Muscle of leg (tissue), 11 donors: ENCODE data around the gene CAMSAP2. TPM values are rescaled to one million over a fixed set of nuclear protein-coding genes. Genes with fewer than 3 reads are reported as not detected.

Experiments
- DNase-seq: peaks from one replicate; pipeline ENCODE4 v3.0.0; 2013
- H3K27ac ChIP-seq: one replicate; pipeline ENCODE4 v1.5.1; 2013; ENCODE audit warnings: mild to moderate bottlenecking, low read length, control low read depth
- H3K27me3 ChIP-seq: one replicate; pipeline ENCODE4 v1.6.1; 2013; ENCODE audit warnings: low read length; ENCODE audit not compliant: control insufficient read depth, insufficient read depth
- H3K36me3 ChIP-seq: one replicate; pipeline ENCODE4 v1.6.1; 2013; ENCODE audit warnings: low read length; ENCODE audit not compliant: control insufficient read depth, insufficient read depth
- H3K4me1 ChIP-seq: one replicate; pipeline ENCODE4 v1.6.1; 2013; ENCODE audit warnings: low read length; ENCODE audit not compliant: control insufficient read depth, insufficient read depth
- H3K4me3 ChIP-seq: one replicate; pipeline ENCODE4 v1.5.1; 2013; ENCODE audit warnings: low read length, control low read depth
- H3K9me3 ChIP-seq: replicated peaks from 2 replicates; pipeline ENCODE4 v1.6.1; 2013; ENCODE audit warnings: low read depth, low read length; ENCODE audit not compliant: control insufficient read depth
- WGBS: methylation state at CpG from one replicate; pipeline ENCODE4 v1.1.5; 2013; ENCODE audit warnings: missing lambda C conversion rate; ENCODE audit not compliant: insufficient coverage; 5-methylcytosine and 5-hydroxymethylcytosine counted together
- polyA plus RNA-seq, 8 donors: library from polyadenylated mRNA; unstranded; fragments of 120-200 nt; gene quantifications; one replicate each; pipeline versions ENCODE4 v1.2.1 to v1.2.3, GENCODE V29; 2013; ENCODE audit warnings: inconsistent platforms in 1 of 8, low replicate concordance in 1 of 8; ENCODE audit not compliant: insufficient read length in 8 of 8, insufficient read depth in 1 of 8
- total RNA-seq: library from RNA; stranded (reverse); fragments of 120-200 nt; gene quantifications from one replicate; pipeline ENCODE4 v1.2.4, GENCODE V29; 2013

The CAMSAP2 gene
- total and polyA plus RNA-seq, 9 donors = 14.0 to 36.0 (median 18.9) TPM

DNA sequence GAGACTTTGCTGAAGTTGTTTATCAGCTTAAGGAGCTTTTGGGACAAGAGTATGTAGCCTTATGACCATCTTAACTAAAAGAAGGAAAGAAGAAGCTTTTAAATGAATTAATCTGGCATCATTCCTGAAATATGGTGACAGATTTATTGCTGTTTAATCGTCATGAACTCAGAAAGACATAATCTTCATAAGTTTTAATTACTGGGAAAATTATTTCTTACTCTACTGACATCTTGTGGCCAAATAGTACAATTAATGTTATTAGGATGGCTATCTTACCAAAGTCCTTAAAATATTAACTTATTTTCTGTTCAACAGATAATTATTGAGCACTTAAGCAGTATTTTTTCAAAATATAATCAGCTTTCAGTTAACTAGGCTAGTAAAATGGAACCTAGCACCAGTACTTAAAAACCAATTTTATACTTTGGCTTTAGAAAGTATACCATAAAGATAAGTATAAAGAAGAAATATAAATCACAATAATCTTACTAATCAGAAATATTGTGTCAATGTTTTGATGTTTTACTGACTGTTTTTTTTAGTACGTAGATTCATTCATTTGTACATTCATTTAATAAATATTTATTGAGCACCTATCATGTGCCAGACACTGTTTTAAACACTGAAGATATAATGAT is 99.4 kb downstream of the CAMSAP2 start:
- peaks cover 6% of the 10 kb centered on the region for H3K36me3 ChIP-seq
- peaks cover 14% of the 10 kb centered on the region for H3K9me3 ChIP-seq
- H3K4me1 ChIP-seq = no peaks in the 10 kb centered on the region
- H3K4me3 ChIP-seq = no peak overlapping the region
- peak; percentile 30 for DNase-seq
- H3K27me3 ChIP-seq = no peaks in the 10 kb centered on the region
- H3K27ac ChIP-seq = no peak overlapping the region
- WGBS = no CpG with 5 or more reads among the region's 2 CpGs

DNA sequence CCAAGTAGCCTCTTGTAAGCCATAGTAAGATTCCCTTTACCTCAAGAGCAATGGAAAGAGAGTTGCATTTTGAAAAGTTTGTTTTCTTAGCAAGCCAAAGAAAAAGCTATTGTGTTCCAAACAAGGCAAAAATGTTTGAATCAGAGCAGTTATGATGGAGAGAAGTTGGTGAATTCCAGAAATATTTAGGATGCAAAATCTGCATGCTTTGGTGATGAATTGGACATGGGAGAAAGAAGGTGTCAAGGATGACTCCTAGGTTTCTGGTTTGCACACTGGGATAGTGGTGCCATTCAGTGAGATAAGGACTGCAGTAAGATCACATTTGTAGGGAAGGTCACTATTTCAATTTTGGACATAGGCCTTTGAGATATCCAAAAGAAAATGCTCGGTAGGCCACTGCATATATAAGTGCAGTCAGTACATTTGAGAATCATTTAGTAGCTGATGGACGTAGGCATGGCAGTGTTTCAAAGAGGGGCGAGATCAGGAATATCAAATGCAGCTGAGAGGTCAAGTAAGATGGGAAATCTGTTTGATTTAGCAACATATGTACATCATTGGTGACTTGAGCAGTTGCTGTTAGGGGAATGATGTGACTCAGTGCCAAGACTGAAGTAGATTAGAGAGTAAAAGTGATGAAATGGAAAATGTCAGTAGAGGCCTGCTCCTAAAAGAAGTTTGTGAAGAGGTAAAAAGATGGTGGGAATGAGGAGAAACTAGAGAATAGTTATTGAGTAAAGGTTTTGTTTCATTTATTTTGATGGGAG is 100.2 kb downstream of the CAMSAP2 start:
- 85% methylated on average over 3 of the region's 3 CpGs for WGBS
- peaks cover 2% of the 10 kb centered on the region for H3K36me3 ChIP-seq
- H3K4me3 ChIP-seq = no peak overlapping the region
- peaks cover 14% of the 10 kb centered on the region for H3K9me3 ChIP-seq
- no peaks in the 10 kb centered on the region for H3K27me3 ChIP-seq
- H3K4me1 ChIP-seq = no peaks in the 10 kb centered on the region
- no peak overlapping the region for H3K27ac ChIP-seq
- DNase-seq = no peak

DNA sequence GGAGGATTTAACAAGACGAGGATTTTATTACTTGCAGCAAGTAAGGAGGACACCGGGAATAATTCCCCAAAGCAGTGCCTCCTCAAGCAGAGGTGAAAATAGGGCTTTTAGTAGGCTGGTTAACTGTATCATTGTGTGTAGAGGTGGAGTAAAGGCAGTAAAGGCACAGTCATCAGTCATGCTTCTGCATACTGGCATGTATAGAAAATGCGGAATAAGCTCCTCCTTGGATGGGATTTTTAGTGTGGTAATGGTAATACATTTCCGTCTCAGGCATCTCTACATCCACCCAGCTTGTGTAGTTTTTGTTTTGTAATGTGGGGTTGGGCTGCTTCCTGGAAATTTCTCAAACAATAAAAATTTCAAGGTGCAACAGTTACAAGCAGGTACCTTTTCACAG is 106.7 kb downstream of the CAMSAP2 start:
- H3K9me3 ChIP-seq = no peaks in the 10 kb centered on the region
- no peak for DNase-seq
- H3K4me3 ChIP-seq = no peak overlapping the region
- H3K36me3 ChIP-seq = peaks cover 23% of the 10 kb centered on the region
- WGBS = 100% methylated on average over 1 of the region's 4 CpGs
- no peaks in the 10 kb centered on the region for H3K4me1 ChIP-seq
- no peak overlapping the region for H3K27ac ChIP-seq
- H3K27me3 ChIP-seq = no peaks in the 10 kb centered on the region

DNA sequence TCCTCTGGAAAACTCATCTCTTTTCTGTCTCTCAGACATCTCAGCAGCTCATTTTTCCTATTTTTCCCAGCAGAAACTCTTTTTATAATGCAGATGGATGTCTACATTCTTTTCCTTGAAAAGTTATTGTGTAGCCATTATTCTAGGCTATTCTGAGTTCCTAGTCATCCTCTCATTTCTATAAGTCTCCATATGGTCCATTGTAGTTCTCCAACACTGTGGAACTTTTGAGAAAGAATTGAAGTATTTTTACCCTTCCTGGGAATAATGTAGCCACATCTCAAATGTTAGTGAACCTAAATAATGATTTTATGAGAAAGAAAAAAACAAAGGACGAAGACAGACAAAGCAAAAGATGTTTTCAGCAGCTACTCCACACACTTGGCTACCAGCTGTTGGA is 107.7 kb downstream of the CAMSAP2 start:
- H3K27me3 ChIP-seq = no peaks in the 10 kb centered on the region
- peak; percentile 15 for DNase-seq
- no peaks in the 10 kb centered on the region for H3K4me1 ChIP-seq
- H3K9me3 ChIP-seq = no peaks in the 10 kb centered on the region
- H3K4me3 ChIP-seq = no peak overlapping the region
- no peak overlapping the region for H3K27ac ChIP-seq
- WGBS = no CpG with 5 or more reads among the region's 1 CpG
- H3K36me3 ChIP-seq = peaks cover 23% of the 10 kb centered on the region

DNA sequence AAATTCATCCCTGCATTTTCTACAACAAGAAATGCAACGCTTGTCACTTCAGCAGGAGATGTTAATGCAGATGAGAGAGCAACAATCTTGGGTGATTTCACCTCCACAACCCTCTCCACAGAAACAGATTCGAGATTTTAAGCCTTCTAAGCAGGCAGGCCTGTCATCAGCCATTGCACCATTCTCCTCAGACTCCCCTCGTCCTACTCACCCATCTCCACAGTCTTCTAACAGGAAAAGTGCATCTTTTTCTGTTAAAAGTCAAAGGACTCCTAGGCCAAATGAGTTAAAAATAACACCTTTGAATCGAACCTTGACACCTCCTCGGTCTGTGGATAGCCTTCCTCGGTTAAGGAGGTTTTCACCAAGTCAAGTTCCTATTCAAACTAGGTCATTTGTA is 110.7 kb downstream of the CAMSAP2 start:
- DNase-seq = no peak
- Histone ChIP-seq H3K4me1 (no peaks in the 10 kb centered on the region), H3K4me3 (no peak overlapping the region), H3K9me3 (no peaks in the 10 kb centered on the region), H3K27me3 (no peaks in the 10 kb centered on the region), H3K27ac (no peak overlapping the region), H3K36me3 (peaks cover 25% of the 10 kb centered on the region)
- WGBS = 90% methylated on average over 2 of the region's 6 CpGs

DNA sequence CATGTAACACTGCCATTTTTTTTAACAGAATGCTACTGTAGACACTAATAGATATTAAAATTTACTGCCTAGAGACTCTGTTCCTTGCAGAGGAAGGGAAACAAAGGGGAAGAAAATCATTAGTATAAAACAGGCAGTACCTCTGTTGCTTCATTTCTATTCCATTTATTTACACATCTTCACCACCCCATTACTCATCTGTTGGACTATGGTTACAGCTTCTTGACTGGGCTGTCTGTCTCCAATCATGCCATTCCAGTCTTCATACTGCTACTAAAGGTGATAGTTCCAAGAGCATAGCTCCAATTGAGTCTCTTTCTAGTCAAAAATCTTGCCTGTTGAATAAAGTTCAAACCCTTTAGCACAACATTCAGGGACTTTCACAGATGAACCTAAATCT is 111.9 kb downstream of the CAMSAP2 start:
- H3K4me1 ChIP-seq = no peaks in the 10 kb centered on the region
- no peaks in the 10 kb centered on the region for H3K9me3 ChIP-seq
- peaks cover 21% of the 10 kb centered on the region for H3K36me3 ChIP-seq
- H3K27me3 ChIP-seq = no peaks in the 10 kb centered on the region
- H3K27ac ChIP-seq = no peak overlapping the region
- no peak overlapping the region for H3K4me3 ChIP-seq
- no peak for DNase-seq

DNA sequence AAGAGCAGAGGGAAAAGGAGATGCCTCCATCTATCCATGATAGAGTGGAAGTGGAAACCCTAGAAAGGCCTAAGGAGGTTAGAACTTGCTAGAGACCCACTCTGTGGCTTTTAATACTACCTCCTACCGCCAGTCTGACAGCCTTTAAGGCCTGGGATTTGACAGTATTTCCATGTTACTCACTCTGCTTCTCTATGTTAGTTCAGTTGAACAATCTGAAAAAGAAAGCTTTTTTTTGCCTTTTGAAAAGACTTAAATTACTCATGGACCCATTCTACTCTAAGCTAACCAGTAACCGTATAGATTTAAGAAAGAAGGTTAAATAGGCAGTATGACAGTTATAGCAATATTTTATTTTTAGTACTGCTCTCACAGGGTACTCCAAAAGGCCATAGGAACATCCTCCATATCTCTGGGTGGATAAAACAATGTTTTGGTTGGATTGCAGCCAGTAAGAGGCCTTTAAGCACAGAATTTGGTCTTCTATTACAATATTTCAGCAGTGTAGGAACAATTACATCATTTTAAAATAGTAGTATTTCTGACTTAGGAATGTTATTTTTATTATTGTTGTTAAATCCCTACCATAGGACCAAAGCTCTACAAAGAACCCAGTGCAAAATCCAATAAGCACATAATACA is 118.1 kb downstream of the CAMSAP2 start:
- WGBS = no CpG with 5 or more reads among the region's 2 CpGs
- H3K9me3 ChIP-seq = no peaks in the 10 kb centered on the region
- H3K27ac ChIP-seq = no peak overlapping the region
- H3K4me1 ChIP-seq = no peaks in the 10 kb centered on the region
- DNase-seq = peak; percentile 70
- H3K27me3 ChIP-seq = no peaks in the 10 kb centered on the region
- H3K4me3 ChIP-seq = no peak overlapping the region
- peaks cover 13% of the 10 kb centered on the region for H3K36me3 ChIP-seq

DNA sequence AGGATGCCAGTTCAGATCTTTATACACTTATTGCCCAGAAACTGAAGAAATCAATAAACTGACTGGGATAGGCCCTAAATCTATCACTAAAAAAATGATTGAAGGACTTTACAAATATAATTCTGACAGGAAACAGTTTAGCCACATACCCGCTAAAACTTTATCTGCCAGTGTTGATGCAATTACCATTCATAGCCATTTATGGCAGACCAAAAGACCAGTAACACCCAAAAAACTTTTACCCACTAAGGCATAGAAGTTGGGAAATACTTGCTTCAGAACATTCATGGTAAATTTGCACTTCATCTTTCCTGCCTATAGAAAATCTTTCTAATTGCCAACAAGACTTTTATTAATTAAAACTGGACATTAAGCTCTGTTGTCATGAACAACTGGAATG is 119.1 kb downstream of the CAMSAP2 start:
- no CpG with 5 or more reads among the region's 1 CpG for WGBS
- DNase-seq = no peak
- Histone ChIP-seq H3K27me3 (no peaks in the 10 kb centered on the region), H3K27ac (no peak overlapping the region), H3K9me3 (no peaks in the 10 kb centered on the region), H3K36me3 (peaks cover 13% of the 10 kb centered on the region), H3K4me1 (no peaks in the 10 kb centered on the region), H3K4me3 (no peak overlapping the region)

DNA sequence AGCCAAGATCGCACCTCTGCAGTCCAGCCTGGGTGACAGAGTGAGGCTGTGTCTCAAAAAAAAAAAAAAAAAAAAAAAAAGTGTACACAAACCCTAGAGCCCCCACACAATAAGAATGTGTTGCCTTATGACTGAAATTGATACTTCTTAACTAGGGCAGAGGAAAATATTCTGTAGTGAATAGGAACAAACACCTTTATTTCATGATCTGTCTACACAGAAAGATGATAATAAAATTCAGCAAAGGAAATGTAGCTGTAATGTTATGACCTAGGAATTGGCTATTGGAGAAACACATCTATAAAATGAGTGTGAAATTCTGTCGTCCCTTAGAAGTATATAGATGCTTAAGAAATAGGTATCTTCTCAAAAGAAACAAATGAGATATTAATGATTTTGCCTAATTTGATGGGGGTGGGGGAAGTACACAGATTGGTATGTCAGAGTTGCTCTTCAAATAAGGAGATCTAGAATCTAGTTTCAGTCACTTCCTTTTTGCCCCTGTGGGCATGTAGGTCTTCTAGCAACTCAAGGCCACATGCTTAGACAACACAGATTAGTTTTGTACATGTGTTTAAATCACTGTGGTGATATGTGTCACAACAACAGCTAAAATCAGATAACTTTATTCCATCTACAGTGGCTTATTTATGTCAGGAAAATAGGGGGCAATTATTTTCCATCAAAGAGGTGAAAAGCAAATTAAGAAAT is 123.4 kb downstream of the CAMSAP2 start:
- peaks cover 3% of the 10 kb centered on the region for H3K4me1 ChIP-seq
- WGBS = no CpG with 5 or more reads among the region's 2 CpGs
- no peaks in the 10 kb centered on the region for H3K9me3 ChIP-seq
- DNase-seq = no peak
- no peaks in the 10 kb centered on the region for H3K27me3 ChIP-seq
- H3K4me3 ChIP-seq = no peak overlapping the region
- H3K36me3 ChIP-seq = peaks cover 12% of the 10 kb centered on the region
- no peak overlapping the region for H3K27ac ChIP-seq
